Epithelial cell of esophagus (primary cell): Measurements from ENCODE around the gene PLA2G7.

Experiments
- DNase-seq: peaks from one replicate; pipeline ENCODE4 v3.0.0; 2010; ENCODE audit warnings: low read depth
- H3K4me3 ChIP-seq: 2 replicates; pipeline ENCODE4 v1.5.1; 2011; ENCODE audit warnings: mild to moderate bottlenecking, low read length, control low read depth
- CTCF ChIP-seq: IDR thresholded peaks from 2 replicates; pipeline ENCODE4 v1.5.1; 2011; ENCODE audit warnings: low read depth, mild to moderate bottlenecking, low read length, control low read depth, inconsistent platforms; ENCODE audit not compliant: insufficient read depth; ENCODE audit errors: missing control alignments

The PLA2G7 gene

DNA sequence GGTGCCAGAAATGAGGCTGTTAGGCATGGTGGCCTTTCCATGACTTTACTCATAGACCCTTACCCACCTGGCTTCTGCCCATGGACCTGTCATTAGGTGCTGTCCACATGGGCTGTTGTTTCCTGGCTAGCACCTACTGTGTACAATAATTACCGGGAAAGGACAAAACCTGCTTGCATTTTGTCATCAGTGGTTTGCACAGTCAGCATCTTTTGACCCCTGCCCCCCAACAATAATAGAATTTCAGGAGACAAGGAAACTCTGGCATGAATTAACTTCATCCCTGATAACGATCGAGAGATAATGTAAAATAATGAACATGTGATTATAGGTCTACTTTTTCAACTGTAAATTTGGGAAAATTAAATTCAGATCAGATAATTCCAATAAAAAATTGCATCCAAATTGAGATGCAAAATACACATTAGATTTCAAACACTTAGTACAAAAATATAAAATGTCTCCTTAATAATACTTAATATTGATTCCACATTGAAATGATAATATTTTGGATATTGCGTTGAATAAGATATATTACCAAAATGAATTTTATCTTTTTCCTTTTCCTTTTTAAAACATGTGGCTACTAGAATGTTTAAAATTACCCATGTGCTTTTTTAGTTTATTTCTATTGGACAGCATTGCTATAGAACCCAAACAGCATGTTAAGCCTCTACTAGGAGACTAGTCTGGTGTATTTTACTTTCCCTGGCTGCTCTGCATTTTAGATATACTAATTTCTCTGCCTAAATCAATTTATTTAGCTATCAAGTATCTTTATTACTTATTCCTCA, 24.0 kb upstream of the PLA2G7 start:
- H3K4me3 ChIP-seq = no peak overlapping the region
- TF ChIP-seq CTCF = no peak
- no peak for DNase-seq

- no peak overlapping the region for H3K4me3 ChIP-seq
- no peak for TF ChIP-seq CTCF
- peak; percentile 11 for DNase-seq
Measured at GRCh38 chr6:46757214-46757596, 22.0 kb upstream of the PLA2G7 start.

DNA sequence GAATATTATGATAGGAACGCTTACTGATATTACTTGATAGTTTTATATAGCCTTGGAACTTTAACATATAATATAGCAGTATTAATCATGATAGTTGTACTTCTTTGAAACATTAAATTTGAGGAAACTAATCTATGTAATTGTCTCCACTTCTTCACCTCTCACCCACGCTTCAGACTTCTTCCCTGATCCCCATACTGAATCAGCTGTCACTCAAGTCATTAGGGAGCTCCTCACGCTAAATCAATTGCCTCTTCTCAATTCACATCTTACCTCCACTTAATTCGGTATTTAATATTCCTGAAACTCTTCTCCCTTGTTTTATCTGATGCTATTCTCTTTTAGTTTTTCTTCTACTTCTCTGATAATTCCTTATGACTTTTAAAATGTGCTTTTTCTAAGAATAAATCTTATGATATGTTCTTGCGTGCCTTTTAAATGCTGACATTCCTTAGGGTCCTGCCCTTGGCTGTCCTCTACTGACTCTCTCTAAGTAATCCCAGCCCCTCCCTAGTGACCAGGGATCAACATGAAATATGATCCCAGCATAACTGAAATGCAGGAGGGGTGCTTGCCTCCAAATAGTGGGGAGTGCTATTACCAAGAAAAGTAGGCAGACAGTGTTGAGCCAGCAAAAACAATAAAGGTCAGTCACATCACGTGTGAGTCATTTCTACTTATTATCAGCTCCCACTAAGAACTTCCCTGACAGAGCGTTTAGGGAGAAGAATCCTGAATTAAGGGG, 21.5 kb upstream of the PLA2G7 start:
- no peak overlapping the region for H3K4me3 ChIP-seq
- peak; percentile 25 for DNase-seq
- no peak for TF ChIP-seq CTCF

GRCh38 chr6:46755865-46756264, 20.7 kb upstream of the PLA2G7 start:
- H3K4me3 ChIP-seq = no peak overlapping the region
- TF ChIP-seq CTCF = no peak
- DNase-seq = no peak

- DNase-seq = no peak
- no peak for TF ChIP-seq CTCF
- H3K4me3 ChIP-seq = no peak overlapping the region
Measured at GRCh38 chr6:46751658-46752057, 16.5 kb upstream of the PLA2G7 start.

GRCh38 chr6:46749731-46750130, 14.6 kb upstream of the PLA2G7 start:
- H3K4me3 ChIP-seq = no peak overlapping the region
- no peak for TF ChIP-seq CTCF
- no peak for DNase-seq
